SJCRH30 (cell line): Measurements from ENCODE around the gene RBM38. TPM values are rescaled to one million over a fixed set of nuclear protein-coding genes. Genes with fewer than 3 reads are reported as not detected.
A peak's percentile ranks its signal among the peaks of the same experiment; 100 is the strongest.

Experiments
- DNase-seq, 2 experiments: peaks; one replicate each; pipeline ENCODE4 v3.0.0-alpha.2; 2015 to 2020
- H3K27ac ChIP-seq: fragments of 250-450 bp; sonication (Bioruptor Pico); 2 replicates; pipeline ENCODE4 v1.5.1; 2020; ENCODE audit warnings: mild to moderate bottlenecking, moderate library complexity
- H3K27me3 ChIP-seq: fragments of 250-450 bp; sonication (Bioruptor Pico); 2 replicates; pipeline ENCODE4 v1.5.1; 2020; ENCODE audit warnings: mild to moderate bottlenecking, moderate library complexity
- H3K36me3 ChIP-seq: fragments of 250-450 bp; sonication (Bioruptor Pico); 2 replicates; pipeline ENCODE4 v1.5.1; 2020; ENCODE audit warnings: mild to moderate bottlenecking, moderate library complexity
- H3K4me1 ChIP-seq: fragments of 250-450 bp; sonication (Bioruptor Pico); 2 replicates; pipeline ENCODE4 v1.5.1; 2020; ENCODE audit warnings: mild to moderate bottlenecking, moderate library complexity
- H3K4me3 ChIP-seq: fragments of 250-450 bp; sonication (Bioruptor Pico); 2 replicates; pipeline ENCODE4 v1.5.1; 2020; ENCODE audit warnings: mild to moderate bottlenecking, moderate library complexity
- H3K9me3 ChIP-seq: fragments of 250-450 bp; sonication (Bioruptor Pico); replicated peaks from 2 replicates; pipeline ENCODE4 v1.5.1; 2020; ENCODE audit warnings: mild to moderate bottlenecking, moderate library complexity
- total RNA-seq: library from RNA; depleted of rRNA; stranded (reverse); fragments of >200 nt; shearing (Covaris generic); gene quantifications from 2 replicates; pipeline ENCODE4 v1.2.3, GENCODE V29; 2014

RBM38 gene
- total RNA-seq, 1 experiment from 2014 or later, result 181 TPM

- Histone ChIP-seq H3K27ac (no peak overlapping the region), H3K27me3 (peaks cover 9% of the 10 kb centered on the region), H3K9me3 (no peaks in the 10 kb centered on the region; the same call in 1 of the 2 replicates), H3K4me3 (no peak overlapping the region), H3K36me3 (no peaks in the 10 kb centered on the region), H3K4me1 (peaks cover 21% of the 10 kb centered on the region)
- no peak for DNase-seq
These were observed 54.1 kb downstream of the RBM38 start for GRCh38 chr20:57445298-57445697.

- DNase-seq, result no peak
- no peak overlapping the region for H3K4me3 ChIP-seq
- H3K9me3 ChIP-seq, result no peaks in the 10 kb centered on the region; the same call in 1 of the 2 replicates
- no peak overlapping the region for H3K27ac ChIP-seq
- H3K4me1 ChIP-seq, result peaks cover 16% of the 10 kb centered on the region
- peaks cover 11% of the 10 kb centered on the region for H3K27me3 ChIP-seq
- no peaks in the 10 kb centered on the region for H3K36me3 ChIP-seq
These were observed 54.6 kb downstream of the RBM38 start for GRCh38 chr20:57445774-57446173.

GRCh38 chr20:57448764-57449354 lies 57.7 kb downstream of the RBM38 start:
- H3K36me3 ChIP-seq, result no peaks in the 10 kb centered on the region
- DNase-seq, result no peak
- no peak overlapping the region for H3K4me3 ChIP-seq
- no peak overlapping the region for H3K27ac ChIP-seq
- H3K27me3 ChIP-seq, result peaks cover 24% of the 10 kb centered on the region
- no peaks in the 10 kb centered on the region; the same call in 1 of the 2 replicates for H3K9me3 ChIP-seq
- H3K4me1 ChIP-seq, result peaks cover 8% of the 10 kb centered on the region; the same call in 1 of the 2 replicates

- peaks cover 24% of the 10 kb centered on the region for H3K27me3 ChIP-seq
- H3K9me3 ChIP-seq, result no peaks in the 10 kb centered on the region; the same call in 1 of the 2 replicates
- H3K36me3 ChIP-seq, result no peaks in the 10 kb centered on the region
- no peak overlapping the region for H3K27ac ChIP-seq
- no peak overlapping the region for H3K4me3 ChIP-seq
- H3K4me1 ChIP-seq, result peaks cover 8% of the 10 kb centered on the region; the same call in 1 of the 2 replicates
- no peak for DNase-seq
These were observed 58.5 kb downstream of the RBM38 start for GRCh38 chr20:57449398-57450354.

- Histone ChIP-seq H3K36me3 (no peaks in the 10 kb centered on the region), H3K27ac (no peak overlapping the region), H3K27me3 (peaks cover 24% of the 10 kb centered on the region), H3K4me1 (peaks cover 8% of the 10 kb centered on the region; the same call in 1 of the 2 replicates), H3K4me3 (no peak overlapping the region), H3K9me3 (no peaks in the 10 kb centered on the region; the same call in 1 of the 2 replicates)
- DNase-seq, result peak in 1 of 2 experiments; percentile 45
These were observed 59.2 kb downstream of the RBM38 start for GRCh38 chr20:57450419-57450818.

GRCh38 chr20:57450931-57451330 lies 59.7 kb downstream of the RBM38 start:
- H3K9me3 ChIP-seq, result no peaks in the 10 kb centered on the region; the same call in 1 of the 2 replicates
- peaks cover 24% of the 10 kb centered on the region for H3K27me3 ChIP-seq
- DNase-seq, result no peak
- H3K27ac ChIP-seq, result no peak overlapping the region
- no peak overlapping the region for H3K4me3 ChIP-seq
- H3K4me1 ChIP-seq, result peaks cover 8% of the 10 kb centered on the region; the same call in 1 of the 2 replicates
- no peaks in the 10 kb centered on the region for H3K36me3 ChIP-seq

- Histone ChIP-seq H3K9me3 (no peaks in the 10 kb centered on the region), H3K4me1 (peaks cover 8% of the 10 kb centered on the region; the same call in 1 of the 2 replicates), H3K27me3 (peaks cover 24% of the 10 kb centered on the region), H3K36me3 (no peaks in the 10 kb centered on the region), H3K4me3 (no peak overlapping the region), H3K27ac (no peak overlapping the region)
- DNase-seq, result no peak
These were observed 60.2 kb downstream of the RBM38 start for GRCh38 chr20:57451431-57451794.

- Histone ChIP-seq H3K27ac (no peak overlapping the region), H3K27me3 (peaks cover 24% of the 10 kb centered on the region), H3K36me3 (no peaks in the 10 kb centered on the region), H3K4me1 (peaks cover 8% of the 10 kb centered on the region; the same call in 1 of the 2 replicates), H3K4me3 (no peak overlapping the region), H3K9me3 (no peaks in the 10 kb centered on the region)
- DNase-seq, result no peak
These were observed 60.8 kb downstream of the RBM38 start for GRCh38 chr20:57451795-57452661.

GRCh38 chr20:57455386-57455785 lies 64.2 kb downstream of the RBM38 start:
- no peaks in the 10 kb centered on the region for H3K36me3 ChIP-seq
- H3K27me3 ChIP-seq, result peaks cover 15% of the 10 kb centered on the region
- no peak for DNase-seq
- peaks cover 6% of the 10 kb centered on the region; the same call in 1 of the 2 replicates for H3K4me1 ChIP-seq
- H3K27ac ChIP-seq, result no peak overlapping the region
- no peaks in the 10 kb centered on the region; the same call in 1 of the 2 replicates for H3K9me3 ChIP-seq
- H3K4me3 ChIP-seq, result no peak overlapping the region

GRCh38 chr20:57456116-57456515 lies 64.9 kb downstream of the RBM38 start:
- H3K36me3 ChIP-seq, result no peaks in the 10 kb centered on the region

GRCh38 chr20:57457243-57458095 lies 66.3 kb downstream of the RBM38 start:
- Histone ChIP-seq H3K27me3 (no peaks in the 10 kb centered on the region; the same call in 1 of the 2 replicates), H3K9me3 (no peaks in the 10 kb centered on the region; the same call in 1 of the 2 replicates), H3K4me3 (no peak overlapping the region), H3K4me1 (peaks cover 3% of the 10 kb centered on the region; the same call in 1 of the 2 replicates), H3K36me3 (no peaks in the 10 kb centered on the region), H3K27ac (no peak overlapping the region)
- no peak for DNase-seq

More at GRCh38 chr20:57456116-57456515, 64.9 kb downstream of the RBM38 start:
- no peak overlapping the region for H3K4me3 ChIP-seq
- no peaks in the 10 kb centered on the region; the same call in 1 of the 2 replicates for H3K9me3 ChIP-seq
- H3K4me1 ChIP-seq, result peaks cover 6% of the 10 kb centered on the region; the same call in 1 of the 2 replicates
- peaks cover 9% of the 10 kb centered on the region for H3K27me3 ChIP-seq
- no peak for DNase-seq
- H3K27ac ChIP-seq, result no peak overlapping the region

GRCh38 chr20:57458400-57459160 lies 67.4 kb downstream of the RBM38 start:
- Histone ChIP-seq H3K9me3 (no peaks in the 10 kb centered on the region; the same call in 1 of the 2 replicates), H3K36me3 (no peaks in the 10 kb centered on the region), H3K4me3 (no peak overlapping the region), H3K27me3 (no peaks in the 10 kb centered on the region; the same call in 1 of the 2 replicates), H3K27ac (no peak overlapping the region), H3K4me1 (peaks cover 11% of the 10 kb centered on the region)
- DNase-seq, result no peak
